HG03457 (cell line): Measurements from ENCODE around the gene PFDN2.

Source experiments
- ATAC-seq: cut with Tn5 transposase; IDR thresholded peaks from one replicate; pipeline ENCODE4 v1.9.1; 2021; ENCODE audit warnings: moderate number of reproducible peaks; ENCODE audit not compliant: unreplicated experiment

The PFDN2 gene

DNA sequence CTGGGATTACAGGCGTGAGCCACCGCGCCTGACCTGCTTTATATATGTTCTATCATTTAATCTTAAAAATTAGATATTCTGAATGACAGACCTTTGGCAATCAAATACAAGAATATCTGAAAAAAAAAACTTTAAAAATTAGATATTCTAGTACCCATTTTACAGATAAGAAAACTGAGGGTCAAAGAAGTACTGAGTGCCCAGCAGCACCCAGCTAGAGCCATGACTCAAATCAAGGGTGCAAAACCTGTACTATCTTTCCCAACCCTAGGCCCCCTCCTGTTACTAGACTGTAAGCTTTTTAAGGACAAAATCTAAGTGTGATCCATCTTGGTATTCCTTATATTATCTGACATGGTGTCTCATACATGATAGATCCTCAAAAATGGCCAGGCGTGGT, 56.4 kb downstream of the PFDN2 start:
- ATAC-seq: no peak

DNA sequence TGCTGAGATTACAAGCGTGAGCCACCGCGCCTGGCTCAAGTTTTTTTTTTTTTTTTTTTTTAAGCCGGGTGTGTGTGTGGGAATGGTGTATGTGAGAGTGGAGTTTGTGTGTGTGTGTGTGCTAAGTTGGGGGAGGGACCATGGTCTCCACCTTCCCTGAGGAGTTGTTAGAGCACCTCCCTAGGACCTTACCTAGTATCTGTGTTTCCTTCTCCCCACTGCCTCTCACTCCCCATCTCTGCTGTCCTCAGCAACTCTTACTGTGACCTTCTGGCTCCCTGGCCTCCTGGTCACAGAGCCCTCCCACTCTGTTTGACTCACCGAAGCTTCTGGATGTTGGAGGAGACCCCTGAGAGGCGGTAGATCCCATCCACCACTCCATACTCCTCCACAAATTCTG, 58.5 kb downstream of the PFDN2 start:
- ATAC-seq: no peak

DNA sequence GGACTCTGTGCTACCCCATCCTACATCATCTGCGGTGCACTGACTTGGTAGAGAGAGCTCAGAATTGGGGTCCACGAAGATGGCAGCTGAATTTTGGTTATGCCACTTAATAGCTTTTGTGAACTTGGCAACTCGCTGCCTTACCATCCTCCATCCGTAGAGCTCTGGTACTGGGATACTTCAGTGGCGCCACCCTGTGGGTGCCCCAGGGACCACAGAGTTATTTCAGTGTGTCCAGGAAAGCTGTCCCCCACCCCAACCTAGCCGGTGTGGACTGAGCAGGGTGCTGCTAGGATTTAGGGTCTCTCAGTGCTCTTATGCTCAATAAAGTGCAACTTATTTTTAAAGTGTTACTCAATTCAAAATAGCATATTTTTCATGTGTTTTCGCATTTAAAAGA, 63.0 kb downstream of the PFDN2 start:
- ATAC-seq: no peak

DNA sequence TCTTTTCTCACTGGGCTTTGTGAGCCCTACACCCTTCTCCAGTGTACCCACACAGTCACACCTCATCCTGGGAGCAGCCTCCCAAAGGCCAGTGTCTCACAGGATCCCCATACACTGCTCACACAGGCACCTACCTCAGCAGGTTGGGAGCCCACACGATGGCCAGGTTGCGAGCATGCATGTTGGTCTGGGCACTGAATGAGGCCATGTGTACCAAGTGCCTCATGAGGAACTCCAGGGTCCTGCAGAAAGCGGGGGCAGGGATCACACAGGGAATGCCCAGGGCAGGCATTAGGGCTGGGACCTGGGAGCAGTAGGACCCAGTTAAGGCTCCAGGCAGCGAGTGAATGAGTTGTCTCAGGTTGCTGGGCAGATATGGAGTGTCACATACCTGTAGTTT, 63.6 kb downstream of the PFDN2 start:
- ATAC-seq: no peak

DNA sequence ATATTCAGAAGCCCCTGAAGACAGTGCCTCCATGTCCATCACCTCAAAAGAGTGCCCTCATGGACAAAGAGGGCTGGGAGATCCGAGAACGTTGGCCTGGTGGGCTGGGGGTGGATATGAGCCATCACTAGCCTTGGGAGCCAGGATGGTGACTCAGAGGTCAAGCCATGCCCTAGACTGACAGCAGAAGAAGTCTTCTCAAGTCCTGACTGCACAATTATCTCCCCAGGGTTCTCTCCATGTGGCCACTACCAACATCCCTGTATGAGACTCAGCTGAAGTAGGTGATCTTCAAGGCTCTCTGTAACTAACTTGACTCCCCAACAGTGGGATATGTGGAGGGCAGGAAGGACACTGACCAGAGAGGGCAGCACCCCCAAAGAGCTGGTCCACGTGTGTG, 64.9 kb downstream of the PFDN2 start:
- no peak for ATAC-seq

DNA sequence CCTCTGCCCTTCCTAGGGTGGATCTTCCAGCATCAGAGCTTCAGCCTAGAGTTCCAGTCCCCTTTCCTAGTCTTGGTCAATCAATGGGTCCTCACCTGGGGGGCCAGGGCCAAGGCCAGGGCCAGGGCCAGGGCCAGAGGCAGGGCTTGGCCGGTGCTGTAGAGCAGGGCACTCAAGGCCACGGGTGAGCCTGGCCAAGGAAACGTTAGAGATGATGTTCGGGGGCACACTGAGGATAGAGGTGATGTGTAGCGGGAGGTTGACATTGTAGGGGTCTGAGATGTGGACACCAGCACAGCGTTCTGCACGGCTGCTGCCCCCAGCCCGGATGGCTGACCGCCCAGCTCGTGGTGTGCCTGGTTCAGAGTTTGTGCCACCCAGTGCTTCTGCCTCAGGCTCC, 66.6 kb downstream of the PFDN2 start:
- no peak for ATAC-seq
